OCI-LY7 (cell line): Measurements from ENCODE around the gene CCNG1.

Experiments used
- EZH2phosphoT487 ChIP-seq: fragments of 200-600 bp; sonication (generic); IDR thresholded peaks from 2 replicates; pipeline ENCODE4 v1.6.1; 2018; ENCODE audit warnings: low read depth, borderline replicate concordance, mild to moderate bottlenecking, mixed run types, antibody characterized with exemption, low read length, moderate library complexity, mixed read lengths
- TF ChIP-seq, protein P1 (sequence below): fragments of 200-600 bp; sonication (generic); conservative IDR thresholded peaks from 2 replicates; pipeline ENCODE4 v1.5.1; 2014; ENCODE audit warnings: mild to moderate bottlenecking, antibody characterized with exemption, low read length, moderate library complexity, mixed read lengths

DNA sequence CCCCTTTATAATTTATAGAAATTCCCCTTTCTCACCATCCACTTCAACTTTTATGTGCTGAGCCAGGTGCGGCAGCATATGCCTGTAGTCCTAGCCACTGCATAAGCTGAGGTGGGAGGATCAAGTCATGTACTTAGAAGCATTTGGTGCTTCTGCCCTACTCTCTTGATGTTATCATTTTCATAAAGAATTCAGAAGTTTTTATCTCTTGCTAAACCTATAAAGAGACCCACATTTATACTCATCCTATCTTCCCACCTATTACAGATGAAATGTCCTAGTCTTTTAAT is 41.5 kb downstream of the CCNG1 start:
- TF ChIP-seq, protein P1, sequence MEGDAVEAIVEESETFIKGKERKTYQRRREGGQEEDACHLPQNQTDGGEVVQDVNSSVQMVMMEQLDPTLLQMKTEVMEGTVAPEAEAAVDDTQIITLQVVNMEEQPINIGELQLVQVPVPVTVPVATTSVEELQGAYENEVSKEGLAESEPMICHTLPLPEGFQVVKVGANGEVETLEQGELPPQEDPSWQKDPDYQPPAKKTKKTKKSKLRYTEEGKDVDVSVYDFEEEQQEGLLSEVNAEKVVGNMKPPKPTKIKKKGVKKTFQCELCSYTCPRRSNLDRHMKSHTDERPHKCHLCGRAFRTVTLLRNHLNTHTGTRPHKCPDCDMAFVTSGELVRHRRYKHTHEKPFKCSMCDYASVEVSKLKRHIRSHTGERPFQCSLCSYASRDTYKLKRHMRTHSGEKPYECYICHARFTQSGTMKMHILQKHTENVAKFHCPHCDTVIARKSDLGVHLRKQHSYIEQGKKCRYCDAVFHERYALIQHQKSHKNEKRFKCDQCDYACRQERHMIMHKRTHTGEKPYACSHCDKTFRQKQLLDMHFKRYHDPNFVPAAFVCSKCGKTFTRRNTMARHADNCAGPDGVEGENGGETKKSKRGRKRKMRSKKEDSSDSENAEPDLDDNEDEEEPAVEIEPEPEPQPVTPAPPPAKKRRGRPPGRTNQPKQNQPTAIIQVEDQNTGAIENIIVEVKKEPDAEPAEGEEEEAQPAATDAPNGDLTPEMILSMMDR = no peak
- no peak for TF ChIP-seq EZH2phosphoT487
